HG02970 (cell line): ENCODE measurements around the gene ZNF575.
"Not testable (repeated sequence)": the region's sequence is repeated elsewhere in the genome, so short reads cannot be mapped to it uniquely, and the experiment has no call there.

ENCODE experiments used
- ATAC-seq: cut with Tn5 transposase; IDR thresholded peaks from one replicate; pipeline ENCODE4 v1.9.1; 2021; ENCODE audit warnings: mild to moderate bottlenecking, moderate library complexity, moderate number of reproducible peaks; ENCODE audit not compliant: unreplicated experiment, low FRiP score

The ZNF575 gene

DNA sequence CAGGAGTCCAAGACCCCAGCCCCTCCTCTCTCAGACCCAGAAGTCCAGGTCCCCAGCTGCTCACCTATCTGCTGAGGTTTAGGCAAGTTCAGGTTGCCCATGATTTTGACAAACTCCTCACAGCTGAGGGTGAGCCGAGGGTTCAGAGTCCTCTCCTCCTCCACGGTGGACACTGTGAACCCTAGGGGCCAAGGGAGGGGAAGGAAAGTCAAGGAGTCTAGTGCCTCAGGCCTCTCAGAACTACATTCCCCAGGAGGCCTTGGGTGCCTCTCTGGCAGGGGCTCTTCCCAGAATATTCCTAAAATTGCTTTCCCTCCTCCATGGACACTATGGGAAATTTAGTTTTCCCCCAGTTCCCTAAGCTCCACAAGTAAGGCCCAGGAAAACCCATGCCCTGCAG is 25.1 kb upstream of the ZNF575 start:
- ATAC-seq: no peak

DNA sequence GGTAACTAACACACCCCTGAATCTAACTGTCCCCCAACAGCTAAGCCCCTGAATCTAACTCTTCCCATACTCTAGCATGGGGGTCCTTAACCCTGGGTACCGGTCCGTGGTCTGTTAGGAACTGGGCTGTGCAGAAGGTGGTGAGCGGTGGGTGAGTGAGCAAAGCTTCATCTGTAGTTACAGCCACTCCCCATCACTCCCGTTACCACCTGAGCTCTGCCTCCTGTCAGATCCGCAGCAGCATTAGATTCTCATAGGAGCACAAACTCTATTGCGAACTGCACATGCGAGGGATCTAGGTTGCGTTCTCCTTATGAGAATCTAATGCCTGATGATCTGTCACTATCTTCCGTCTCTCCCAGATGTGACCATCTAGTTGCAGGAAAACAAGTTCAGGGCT is 22.3 kb upstream of the ZNF575 start:
- ATAC-seq: no peak

DNA sequence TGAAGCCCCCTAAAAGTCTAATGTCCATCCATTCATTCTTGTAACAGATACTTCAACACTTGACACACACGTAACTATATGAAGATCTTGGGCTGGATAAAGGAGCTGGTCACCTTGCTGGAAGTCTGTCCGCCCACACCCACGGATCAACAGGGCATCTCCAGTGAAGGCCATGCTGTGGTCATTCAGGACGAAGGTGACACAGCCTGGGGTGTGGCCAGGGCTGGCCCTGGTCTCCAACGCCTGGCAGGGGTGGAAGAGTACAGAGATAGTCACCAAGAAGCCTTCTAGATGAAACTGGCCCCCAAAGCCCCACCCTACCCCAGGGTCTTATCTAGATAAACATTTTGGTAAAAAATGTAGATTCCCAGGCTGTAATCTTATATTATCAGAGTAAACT is 21.7 kb upstream of the ZNF575 start:
- ATAC-seq: no peak

DNA sequence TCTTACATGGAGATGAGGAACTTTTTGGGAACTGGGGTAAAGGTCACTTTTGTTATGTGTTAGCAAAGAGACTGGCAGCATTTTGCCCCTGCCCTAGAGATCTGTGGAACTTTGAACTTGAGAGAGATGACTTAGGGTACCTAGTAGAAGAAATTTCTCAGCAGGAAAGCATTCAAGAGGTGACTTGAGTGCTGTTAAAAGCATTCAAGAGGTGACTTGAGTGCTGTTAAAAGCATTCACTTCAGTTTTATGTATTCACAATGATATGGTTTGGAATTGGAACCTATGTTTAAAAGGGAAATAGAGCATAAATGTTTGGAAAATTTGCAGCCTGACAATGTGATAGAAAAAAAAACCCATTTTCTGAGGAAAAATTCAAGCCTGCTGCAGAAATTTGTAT is 20.6 kb upstream of the ZNF575 start:
- not testable (repeated sequence) for ATAC-seq

DNA sequence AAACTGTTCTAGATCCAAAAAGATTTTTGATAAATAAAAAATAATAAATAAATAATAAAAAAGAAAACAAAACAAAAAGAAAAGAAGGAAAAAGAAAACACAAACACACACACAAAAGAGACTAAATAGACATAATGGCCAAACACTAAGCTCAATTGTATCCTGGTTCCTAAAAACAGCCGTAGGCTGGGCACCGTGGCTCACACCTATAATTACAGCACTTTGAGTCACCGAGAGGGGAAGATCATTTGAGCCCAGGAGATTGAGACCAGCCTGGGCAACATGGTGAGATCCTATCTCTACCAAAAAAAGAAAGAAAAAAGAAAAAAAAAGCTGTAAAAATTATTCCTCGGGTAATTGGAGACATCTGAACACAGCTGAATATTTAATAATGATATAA is 14.9 kb upstream of the ZNF575 start:
- no peak for ATAC-seq

DNA sequence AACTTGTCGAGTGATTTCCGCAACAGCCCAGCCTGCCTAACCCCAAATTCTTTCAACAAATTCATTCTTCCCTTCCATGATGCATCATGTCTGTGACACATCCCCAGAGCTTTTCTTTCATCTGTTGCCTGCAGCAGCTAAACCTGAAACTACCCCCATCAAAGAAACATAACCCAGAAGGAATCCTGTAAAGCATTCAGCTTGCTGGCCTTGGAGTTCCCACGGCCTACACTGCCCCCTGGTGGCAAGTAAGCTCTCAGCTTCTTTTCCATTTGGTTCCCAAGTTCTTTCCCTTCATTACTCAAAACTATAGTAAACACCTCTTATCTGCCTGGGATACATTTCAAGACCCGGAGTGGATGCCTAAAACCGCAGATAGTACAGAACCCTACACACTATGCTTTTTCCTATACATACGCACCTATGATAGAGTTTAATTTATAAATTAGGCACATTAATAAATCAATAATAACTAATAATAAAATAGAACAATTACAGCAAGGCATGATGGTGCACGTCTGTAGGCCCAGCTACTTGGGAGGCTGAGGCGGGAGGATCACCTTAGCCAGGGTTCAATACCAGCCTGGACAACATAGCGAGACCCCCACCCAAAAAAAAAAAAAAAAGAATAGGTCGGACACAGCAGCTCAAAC is 13.4 kb upstream of the ZNF575 start:
- no peak for ATAC-seq

DNA sequence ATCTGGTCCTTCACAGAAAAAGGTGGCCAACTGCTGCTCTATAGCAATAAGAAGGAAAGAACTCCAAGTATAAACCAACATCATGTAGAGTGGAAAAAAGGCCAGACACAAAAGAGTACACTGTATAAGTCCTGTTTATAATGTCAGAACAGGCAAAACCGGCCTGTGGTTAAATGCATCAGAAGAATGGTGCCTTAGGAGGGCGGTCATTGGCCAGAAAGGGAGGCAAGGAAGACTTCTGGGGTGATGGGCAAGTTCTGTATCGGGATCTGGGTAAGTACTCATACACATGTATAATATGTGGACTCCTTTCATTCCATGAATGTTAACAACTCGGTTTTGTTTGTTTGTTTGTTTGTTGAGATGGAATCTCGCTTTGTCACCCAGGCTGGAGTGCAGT is 10.1 kb upstream of the ZNF575 start:
- no peak for ATAC-seq

DNA sequence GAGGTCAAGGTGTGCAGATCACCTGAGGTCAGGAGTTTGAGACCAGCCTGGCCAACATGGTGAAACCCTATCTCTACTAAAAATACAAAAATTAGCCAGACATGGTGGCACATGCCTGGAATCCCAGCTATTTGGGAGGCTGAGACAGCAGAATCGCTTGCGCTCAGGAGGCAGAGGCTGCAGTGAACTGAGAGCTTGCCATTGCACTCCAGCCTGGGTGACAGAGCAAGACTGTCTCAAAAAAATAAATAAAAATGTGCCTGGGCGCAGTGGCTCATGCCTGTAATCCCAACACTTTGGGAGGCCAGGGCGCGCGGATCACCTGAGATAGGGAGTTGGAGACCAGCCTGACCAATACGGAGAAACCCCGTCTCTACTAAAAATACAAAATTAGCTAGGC is 9.3 kb upstream of the ZNF575 start:
- ATAC-seq: not testable (repeated sequence)

DNA sequence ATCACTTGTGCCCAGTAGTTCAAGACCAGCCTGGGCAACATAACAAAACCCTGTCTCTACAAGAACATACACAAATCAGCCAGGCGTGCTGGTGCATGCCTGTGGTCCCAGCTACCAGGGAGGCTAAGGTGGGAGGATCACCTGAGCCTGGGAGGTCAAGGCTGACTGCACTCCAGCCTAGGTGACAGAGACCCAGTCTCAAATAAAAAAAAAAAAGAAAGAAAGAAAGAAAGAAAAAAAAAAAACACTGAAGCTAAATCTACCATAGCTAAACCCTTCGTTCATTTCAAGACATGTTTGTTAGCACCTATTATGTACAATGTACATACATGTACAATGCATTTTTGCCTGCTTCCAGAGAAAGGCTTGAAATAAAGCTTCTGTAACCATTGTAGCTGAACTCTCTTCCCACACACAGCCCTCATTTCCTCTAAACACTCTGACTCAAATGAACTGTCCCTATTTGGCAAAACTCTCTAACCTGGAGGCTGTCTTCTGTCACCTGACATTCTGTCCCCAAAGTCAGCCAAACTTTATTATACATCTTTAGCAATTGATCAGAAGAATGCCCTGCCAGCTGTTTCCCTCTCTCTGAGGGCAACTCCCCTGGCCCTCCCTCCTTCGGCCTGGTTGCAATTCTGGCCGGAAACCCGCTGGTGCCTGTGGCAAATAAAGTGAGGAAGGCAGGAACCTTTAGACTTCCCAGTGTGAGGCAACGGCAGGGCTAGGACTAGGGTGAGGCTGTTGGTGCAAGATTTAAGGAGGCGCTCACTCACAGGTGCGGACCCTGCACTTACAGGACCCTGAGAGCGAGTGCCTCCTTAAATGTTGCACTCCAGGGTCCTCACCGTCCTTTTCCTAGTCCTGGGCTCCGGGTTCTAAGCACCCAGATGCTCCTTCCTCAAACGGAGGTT is 7.8 kb upstream of the ZNF575 start:
- no peak for ATAC-seq

DNA sequence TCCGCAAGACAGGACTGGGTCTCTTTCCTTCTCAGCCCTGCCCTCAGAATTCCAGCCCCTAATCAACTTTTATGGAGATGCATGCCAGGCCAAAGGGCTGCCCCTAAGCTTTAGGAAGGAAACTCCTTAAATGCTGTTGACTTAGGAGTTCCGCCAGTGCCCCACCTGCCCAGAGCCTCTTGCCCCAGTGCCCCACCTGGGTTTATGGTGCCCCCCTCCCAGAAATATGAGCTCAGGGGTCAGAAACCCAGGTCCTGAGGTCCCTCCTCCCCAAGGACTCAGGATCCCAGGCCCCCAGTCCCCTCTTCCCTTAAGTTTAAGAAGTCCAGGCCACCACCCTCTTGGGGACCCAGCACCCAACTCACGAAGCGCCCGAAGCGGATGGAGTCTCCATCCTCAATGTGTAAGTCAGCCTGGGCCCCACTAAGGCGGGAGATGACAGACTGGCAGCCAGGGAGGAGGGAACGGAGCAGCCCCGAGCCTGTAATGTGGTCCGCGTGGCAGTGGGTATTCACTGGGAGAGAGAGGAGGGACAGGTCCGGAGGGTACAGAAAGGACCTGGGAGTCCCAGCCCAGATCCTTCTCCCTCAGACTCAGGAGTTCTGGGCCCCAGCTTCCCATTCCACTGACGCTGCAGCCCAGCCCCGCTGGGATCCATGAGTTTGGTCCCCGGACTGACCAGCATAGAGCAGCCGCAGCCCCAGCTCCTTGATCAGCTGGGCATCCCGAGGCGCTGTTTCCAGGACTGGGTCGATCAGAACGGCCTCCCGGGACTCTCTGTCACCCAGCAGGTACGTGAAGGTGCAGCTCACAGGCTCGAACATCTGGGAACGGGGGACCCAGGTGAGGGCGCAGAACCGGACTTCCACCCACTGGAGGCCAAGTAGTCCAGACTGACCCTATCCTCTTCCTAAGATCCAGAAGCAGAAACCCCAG is 6.9 kb upstream of the ZNF575 start:
- ATAC-seq: no peak

DNA sequence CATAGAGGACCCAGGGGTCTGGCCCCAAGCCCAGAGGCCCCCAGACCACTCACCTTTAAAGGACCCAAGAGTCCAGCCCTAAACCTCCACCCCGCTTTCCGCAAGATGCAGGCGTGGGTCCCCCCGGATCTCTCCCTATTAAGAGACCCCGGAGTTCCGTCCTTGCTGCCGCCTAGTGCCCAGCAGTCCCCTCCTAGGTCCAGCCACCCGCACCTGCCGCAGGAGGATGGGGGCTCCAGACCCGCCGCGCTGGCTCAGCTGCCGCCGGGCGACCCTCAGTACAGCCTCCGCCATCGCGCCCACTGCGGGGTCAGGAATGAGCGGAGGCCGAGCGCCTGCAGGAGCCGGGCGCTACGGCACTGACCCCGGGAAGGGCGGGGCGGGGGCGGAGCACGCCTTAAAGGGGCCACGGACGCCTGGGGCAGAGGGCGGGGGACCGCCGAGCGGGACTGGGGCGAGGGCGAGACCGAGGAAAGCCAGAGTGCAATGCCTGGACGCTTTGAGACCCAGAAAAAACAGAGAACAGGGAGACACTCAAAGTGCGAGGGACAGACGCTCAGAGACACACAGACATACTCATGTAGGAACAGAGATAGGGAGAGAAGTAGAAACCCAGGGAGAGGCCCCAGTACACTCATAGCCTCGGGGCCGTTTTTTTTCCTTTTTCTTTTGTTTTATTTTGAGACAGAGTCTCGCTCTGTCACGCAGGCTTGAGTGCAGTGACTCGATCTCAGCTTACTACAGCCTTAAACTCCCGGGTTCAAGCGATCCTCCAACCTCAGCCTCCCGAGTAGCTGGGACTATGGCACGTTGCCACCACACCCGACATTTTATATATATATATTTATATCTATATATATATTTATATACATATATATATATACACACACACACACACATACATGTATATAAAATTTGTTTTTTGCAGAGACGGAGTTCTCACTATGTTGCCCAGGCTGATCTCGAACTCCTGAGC is 5.8 kb upstream of the ZNF575 start, which contains the start of gene ETHE1:
ETHE1 (minus strand) TSS at position 318 of the 976 bp plus-strand sequence; CDS start at position 294, 24 bp downstream.
- peak; percentile 55 for ATAC-seq

DNA sequence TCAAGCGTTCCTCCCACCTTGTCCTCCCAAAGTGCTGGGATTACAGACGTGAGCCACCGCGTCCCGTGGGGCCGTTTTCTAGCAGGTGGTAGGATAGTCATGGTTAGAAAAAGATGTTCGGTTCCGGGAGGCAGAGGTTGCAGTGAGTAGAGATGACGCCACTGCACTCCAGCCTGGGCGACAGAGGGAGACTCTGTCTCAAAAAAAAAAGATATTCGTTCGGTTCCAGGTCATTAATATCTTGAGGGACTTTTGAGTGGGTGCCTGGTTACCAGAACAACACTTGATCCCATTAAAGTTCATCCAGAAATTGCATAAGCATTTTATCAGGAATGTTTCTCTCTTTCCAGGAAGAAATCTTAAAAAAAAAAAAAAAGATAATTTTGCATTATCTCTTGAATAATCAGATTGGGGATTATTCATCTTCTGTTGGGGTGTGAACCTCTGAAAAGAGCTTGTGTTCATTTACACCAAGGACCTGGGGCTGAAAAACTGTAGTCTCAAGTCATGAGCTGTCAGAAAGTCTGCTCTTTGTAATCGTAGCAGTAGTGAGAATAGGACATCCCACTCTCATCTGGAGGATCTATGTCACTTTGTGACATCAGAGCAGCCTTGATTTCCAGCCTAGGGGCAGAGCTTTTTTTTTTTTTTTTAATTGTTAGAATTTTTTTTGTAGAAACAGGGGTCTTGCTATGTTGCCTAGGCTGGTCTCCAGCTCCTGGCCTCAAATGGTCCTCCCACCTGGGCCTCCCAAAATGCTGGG is 4.9 kb upstream of the ZNF575 start:
- no peak for ATAC-seq

DNA sequence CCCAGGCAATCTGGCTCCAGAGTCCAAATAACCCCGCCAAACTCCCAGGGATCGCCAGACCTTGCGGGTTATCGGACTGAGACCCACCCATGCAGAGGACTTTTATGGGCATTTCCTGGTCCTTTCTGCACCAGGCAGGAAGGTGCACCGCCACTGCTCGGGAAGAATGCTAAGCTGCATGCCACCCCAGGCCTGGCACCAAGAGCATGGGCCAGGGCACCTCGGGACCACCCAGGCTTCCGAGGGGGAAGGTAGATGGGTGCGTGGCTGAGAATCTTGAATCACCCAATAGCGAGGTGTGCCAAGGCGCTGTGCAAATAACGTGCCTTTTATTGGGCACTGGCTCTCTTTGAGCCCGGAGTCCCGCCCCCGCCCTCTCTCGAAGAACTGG is 422 bp upstream of the ZNF575 start:
- no peak for ATAC-seq

DNA sequence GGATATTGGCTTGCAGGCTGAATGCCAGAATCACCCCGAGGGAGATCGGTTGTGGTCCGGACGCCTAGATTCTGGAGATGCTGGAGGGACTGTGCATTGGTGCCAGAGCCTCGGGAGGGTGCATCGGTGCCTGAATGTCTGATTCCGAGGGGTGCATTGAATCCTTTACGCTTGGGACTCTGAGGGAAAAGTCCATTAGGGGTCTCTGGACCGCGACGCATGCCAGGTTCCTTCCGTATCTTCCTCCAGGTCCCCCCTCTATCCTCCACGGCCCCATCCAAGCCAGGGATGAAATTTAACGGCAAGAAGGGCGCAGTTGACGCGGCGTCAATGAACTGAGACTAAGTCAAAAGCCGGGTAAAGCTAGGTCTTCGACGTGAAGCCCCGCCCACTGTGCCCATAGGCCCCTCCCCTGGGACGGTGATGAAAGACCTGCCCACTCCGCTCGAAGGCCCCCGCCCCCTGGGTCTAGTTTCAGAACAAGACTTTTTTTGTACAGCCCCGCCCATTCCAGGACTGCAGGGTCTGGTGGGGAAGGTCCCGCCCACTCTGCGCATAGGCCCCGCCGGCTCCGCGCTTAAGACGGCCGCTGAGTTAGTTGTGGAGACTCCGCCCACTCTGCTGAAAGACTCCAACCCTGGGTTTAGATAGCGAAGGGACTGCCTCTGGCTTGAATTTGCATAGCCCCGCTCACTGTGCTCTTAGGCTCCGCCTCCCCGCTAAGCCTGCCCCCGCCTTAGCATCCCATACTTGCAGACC is 737 bp downstream of the ZNF575 start:
- ATAC-seq: peak; percentile 66

DNA sequence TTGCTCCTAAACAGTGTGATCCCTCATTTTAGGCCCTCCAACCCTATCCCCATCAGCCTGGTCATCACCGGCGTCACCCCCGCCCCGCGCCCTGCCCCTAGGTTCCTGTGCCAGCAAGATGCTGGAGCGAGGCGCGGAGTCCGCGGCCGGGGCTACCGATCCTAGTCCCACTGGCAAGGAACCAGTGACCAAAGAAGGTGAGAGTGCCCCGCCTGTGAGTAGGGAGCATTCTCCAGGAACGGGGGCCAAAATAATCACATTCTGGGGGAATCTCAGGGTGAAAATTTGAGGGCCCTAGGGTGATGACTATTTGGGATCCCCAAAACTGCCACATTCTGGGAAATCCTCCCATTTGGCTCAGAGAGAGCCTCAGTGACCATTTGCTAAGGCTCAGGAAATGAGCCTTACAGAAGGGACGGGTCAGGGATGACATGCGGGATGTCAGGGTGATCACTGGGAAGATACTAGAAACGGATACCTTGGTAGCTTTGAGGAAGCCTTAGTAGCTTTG is 1.4 kb downstream of the ZNF575 start:
- ATAC-seq: no peak

DNA sequence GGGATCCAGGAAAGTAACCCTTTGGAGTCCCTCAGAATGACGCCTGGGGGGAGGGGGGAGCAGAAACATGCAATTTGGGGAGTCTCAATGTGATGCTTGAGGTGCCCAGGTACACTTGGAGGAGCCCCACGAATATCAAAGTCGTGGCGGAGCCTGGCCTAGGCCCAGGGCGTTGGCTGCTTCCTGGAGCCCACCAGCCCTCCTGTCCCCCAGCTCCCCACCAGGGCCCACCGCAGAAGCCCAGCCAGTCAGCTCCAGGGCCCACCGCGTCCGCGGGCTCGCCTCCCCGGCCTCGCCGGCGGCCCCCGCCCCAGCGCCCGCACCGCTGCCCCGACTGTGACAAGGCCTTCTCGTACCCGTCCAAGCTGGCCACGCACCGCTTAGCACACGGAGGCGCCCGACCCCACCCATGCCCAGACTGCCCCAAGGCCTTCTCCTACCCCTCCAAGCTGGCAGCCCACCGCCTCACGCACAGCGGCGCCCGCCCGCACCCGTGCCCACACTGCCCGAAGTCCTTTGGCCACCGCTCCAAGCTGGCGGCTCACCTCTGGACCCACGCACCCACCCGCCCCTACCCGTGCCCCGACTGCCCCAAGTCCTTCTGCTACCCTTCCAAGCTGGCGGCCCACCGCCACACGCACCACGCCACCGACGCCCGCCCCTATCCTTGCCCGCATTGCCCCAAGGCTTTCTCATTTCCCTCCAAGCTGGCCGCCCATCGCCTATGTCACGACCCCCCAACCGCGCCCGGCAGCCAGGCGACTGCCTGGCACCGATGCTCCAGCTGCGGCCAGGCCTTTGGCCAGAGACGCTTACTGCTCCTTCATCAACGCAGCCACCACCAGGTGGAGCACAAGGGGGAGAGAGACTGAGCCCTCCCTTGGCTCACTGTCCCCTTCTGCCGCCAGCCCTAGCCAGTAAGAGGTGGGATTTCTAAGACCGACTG is 2.1 kb downstream of the ZNF575 start:
- ATAC-seq: no peak

DNA sequence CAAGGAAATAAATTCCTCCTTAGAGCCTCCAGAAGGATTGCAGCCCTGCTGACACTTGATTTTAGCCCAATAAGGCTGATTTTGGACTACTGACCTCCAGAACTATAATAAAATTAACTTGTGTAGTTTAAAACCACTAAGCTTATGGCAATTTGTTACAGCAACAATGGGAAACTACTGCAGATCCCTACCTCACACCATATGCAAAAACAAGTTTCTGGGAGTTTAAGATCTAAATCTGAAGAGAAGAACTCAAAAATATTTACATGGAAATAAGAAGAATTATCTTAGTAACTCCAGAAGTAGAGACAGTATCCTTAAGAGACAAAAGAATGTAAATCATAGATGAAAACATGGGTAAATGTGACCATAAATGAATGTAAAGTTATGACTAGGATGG is 5.9 kb downstream of the ZNF575 start:
- no peak for ATAC-seq
